ENCODE measurements around the gene ZBTB42. TPM values are rescaled to one million over a fixed set of nuclear protein-coding genes. Genes with fewer than 3 reads are reported as not detected.
"Not testable (repeated sequence)": the region's sequence is repeated elsewhere in the genome, so short reads cannot be mapped to it uniquely, and the experiment has no call there.

Gene ZBTB42
- total RNA-seq, 1 donor from 2014 or later = 8.2 TPM

GRCh38 chr14:104830781-104831180, 29.9 kb downstream of the ZBTB42 start:
- no peak for DNase-seq (ENCODE audit: extremely low read depth, low read depth, low spot score)

GRCh38 chr14:104836171-104836935, 35.5 kb downstream of the ZBTB42 start:
- not testable (repeated sequence) for DNase-seq (ENCODE audit: extremely low read depth, low read depth, low spot score)

GRCh38 chr14:104841730-104842129, 40.8 kb downstream of the ZBTB42 start:
- DNase-seq (ENCODE audit: extremely low read depth, low read depth, low spot score) = no peak

- no peak for DNase-seq (ENCODE audit: extremely low read depth, low read depth, low spot score)
Observed at GRCh38 chr14:104843006-104843405, 42.1 kb downstream of the ZBTB42 start.

GRCh38 chr14:104843442-104844305, 42.8 kb downstream of the ZBTB42 start:
- no peak for DNase-seq (ENCODE audit: extremely low read depth, low read depth, low spot score)

GRCh38 chr14:104844306-104845032, 43.6 kb downstream of the ZBTB42 start:
- DNase-seq (ENCODE audit: extremely low read depth, low read depth, low spot score) = no peak

- no peak for DNase-seq (ENCODE audit: extremely low read depth, low read depth, low spot score)
Observed at GRCh38 chr14:104845033-104845666, 44.2 kb downstream of the ZBTB42 start.

GRCh38 chr14:104845834-104846441, 45.0 kb downstream of the ZBTB42 start:
- no peak for DNase-seq (ENCODE audit: extremely low read depth, low read depth, low spot score)

GRCh38 chr14:104852280-104852663, 51.4 kb downstream of the ZBTB42 start:
- DNase-seq (ENCODE audit: extremely low read depth, low read depth, low spot score) = no peak

Other genes with a start within 250 kb of the ZBTB42 start
- gene C14orf180, start 221.3 kb upstream of the ZBTB42 start, total RNA-seq = not detected in 2 replicates
- 0.53 TPM in 1 of 2 replicates, not detected in the other for gene TMEM179, start 196.3 kb upstream of the ZBTB42 start, total RNA-seq
- 118 and 140 TPM in 2 replicates for gene INF2, start 111.5 kb upstream of the ZBTB42 start, total RNA-seq
- 0.29 and 4.7 TPM in 2 replicates for gene ADSS1, start 76.9 kb upstream of the ZBTB42 start, total RNA-seq
- gene SIVA1, start 48.0 kb upstream of the ZBTB42 start, total RNA-seq = 219 and 276 TPM in 2 replicates
- 128 and 143 TPM in 2 replicates for gene AKT1, start 5.4 kb upstream of the ZBTB42 start, total RNA-seq
- 27.5 and 37.0 TPM in 2 replicates for gene CEP170B, start 64.2 kb downstream of the ZBTB42 start, total RNA-seq
- gene PLD4, start 123.8 kb downstream of the ZBTB42 start, total RNA-seq = not detected in 2 replicates
- 47.2 and 79.6 TPM in 2 replicates for gene AHNAK2, start 177.3 kb downstream of the ZBTB42 start, total RNA-seq
- gene CLBA1, start 184.7 kb downstream of the ZBTB42 start, total RNA-seq = 6.4 and 9.6 TPM in 2 replicates
- 20.8 and 21.9 TPM in 2 replicates for gene CDCA4, start 220.0 kb downstream of the ZBTB42 start, total RNA-seq

Measured in glomerular endothelial cell (primary cell).